Measurements from ENCODE around the gene SGCD.

SGCD gene

DNA sequence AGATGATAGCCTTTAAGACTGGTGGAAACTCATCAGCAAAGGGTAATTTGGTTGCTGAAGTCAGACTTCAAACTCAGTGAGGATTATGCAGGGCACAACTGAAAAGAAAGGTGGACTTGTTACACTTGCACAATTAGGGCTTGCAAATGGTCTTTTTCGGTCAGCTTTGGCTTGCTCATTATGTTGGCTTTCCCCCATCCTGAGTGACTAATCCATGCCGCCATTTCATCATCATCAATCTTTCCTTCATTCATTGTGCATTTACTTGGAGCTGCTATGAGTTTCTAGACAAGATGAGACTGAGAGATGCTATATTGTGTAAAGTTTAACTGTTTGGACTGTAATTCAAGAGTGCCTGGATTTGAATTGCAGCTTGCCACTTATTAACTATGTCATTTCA is 388.3 kb downstream of the SGCD start:
- TF ChIP-seq FOXP2 (optimal IDR thresholded peaks at IDR 0.05; ENCODE audit: borderline replicate concordance, extremely low read depth, extremely low read length, insufficient read depth) (no peak), POLR2AphosphoS5 (IDR thresholded peaks at IDR 0.05; ENCODE audit: low read depth, low read length) (no peak), TAF1 (IDR thresholded peaks at IDR 0.05; ENCODE audit: borderline replicate concordance, insufficient read depth, low read length) (no peak), SIN3A (IDR thresholded peaks at IDR 0.05; ENCODE audit: borderline replicate concordance, insufficient read depth, low read length) (no peak)
- TF ChIP-seq, protein P1, sequence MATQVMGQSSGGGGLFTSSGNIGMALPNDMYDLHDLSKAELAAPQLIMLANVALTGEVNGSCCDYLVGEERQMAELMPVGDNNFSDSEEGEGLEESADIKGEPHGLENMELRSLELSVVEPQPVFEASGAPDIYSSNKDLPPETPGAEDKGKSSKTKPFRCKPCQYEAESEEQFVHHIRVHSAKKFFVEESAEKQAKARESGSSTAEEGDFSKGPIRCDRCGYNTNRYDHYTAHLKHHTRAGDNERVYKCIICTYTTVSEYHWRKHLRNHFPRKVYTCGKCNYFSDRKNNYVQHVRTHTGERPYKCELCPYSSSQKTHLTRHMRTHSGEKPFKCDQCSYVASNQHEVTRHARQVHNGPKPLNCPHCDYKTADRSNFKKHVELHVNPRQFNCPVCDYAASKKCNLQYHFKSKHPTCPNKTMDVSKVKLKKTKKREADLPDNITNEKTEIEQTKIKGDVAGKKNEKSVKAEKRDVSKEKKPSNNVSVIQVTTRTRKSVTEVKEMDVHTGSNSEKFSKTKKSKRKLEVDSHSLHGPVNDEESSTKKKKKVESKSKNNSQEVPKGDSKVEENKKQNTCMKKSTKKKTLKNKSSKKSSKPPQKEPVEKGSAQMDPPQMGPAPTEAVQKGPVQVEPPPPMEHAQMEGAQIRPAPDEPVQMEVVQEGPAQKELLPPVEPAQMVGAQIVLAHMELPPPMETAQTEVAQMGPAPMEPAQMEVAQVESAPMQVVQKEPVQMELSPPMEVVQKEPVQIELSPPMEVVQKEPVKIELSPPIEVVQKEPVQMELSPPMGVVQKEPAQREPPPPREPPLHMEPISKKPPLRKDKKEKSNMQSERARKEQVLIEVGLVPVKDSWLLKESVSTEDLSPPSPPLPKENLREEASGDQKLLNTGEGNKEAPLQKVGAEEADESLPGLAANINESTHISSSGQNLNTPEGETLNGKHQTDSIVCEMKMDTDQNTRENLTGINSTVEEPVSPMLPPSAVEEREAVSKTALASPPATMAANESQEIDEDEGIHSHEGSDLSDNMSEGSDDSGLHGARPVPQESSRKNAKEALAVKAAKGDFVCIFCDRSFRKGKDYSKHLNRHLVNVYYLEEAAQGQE (IDR thresholded peaks at IDR 0.05; ENCODE audit: insufficient read depth in 1 of 2, low read depth in 2 of 2, low read length in 2 of 2): no peak

DNA sequence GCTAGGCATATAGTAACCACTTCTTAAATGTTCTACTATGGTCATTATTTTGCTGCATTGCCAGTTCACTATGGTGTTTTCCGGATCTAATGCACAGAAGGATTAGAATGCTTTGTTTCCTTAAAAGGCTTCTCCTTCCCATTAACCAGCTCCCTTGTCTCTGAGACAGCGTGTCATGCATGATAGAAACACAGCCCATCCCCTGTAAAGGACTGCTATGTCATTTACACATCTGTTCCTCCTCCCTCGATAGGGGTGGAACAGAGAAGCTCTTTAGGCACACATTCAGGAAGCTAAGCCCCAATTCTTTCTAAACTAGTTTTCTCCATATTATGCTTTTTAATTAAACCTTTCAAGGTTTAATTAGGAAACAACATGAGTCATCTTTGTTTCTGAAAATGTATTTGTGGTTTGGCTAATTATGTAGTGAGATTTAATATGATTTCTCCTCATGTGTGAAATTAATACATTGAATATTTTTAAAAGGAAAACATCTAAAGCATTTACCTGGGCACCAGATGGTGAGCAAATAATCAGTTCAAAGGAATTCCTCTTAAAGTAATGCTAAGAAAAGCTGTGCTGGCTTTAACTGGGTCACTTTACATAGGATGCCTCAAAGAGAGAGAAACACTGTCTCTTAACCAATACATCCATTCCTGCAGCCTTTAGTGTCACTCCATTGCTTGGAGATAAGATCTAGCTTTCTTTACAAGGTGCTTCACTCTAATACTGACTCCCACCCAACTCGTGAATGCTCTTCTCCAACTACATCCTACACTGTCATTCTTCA is 389.8 kb downstream of the SGCD start:
- TF ChIP-seq, protein P1 (IDR thresholded peaks at IDR 0.05; ENCODE audit: insufficient read depth in 1 of 2, low read depth in 2 of 2, low read length in 2 of 2): no peak
- TF ChIP-seq FOXP2 (optimal IDR thresholded peaks at IDR 0.05; ENCODE audit: borderline replicate concordance, extremely low read depth, extremely low read length, insufficient read depth) (no peak), POLR2AphosphoS5 (IDR thresholded peaks at IDR 0.05; ENCODE audit: low read depth, low read length) (no peak), SIN3A (IDR thresholded peaks at IDR 0.05; ENCODE audit: borderline replicate concordance, insufficient read depth, low read length) (no peak), TAF1 (IDR thresholded peaks at IDR 0.05; ENCODE audit: borderline replicate concordance, insufficient read depth, low read length) (no peak)

DNA sequence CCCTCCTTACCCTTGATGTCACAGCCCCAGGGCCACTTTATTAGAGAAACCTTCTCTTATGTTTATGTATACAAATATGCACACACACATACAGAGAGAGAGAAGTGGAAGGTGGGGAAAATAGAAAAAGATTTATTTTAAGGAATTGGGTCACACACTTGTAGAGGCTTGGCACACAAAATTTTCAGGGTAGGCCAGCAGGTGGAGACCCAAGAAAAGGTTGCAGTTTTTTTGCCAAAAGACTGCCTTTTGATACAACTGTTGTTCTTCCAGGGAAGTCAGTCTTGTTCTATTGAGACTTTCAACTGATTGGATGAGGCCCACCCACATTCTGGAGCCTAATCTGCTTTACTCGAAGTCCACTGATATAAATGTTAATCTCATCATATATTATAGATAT is 392.0 kb downstream of the SGCD start:
- TF ChIP-seq SIN3A (IDR thresholded peaks at IDR 0.05; ENCODE audit: borderline replicate concordance, insufficient read depth, low read length): no peak
- no peak for TF ChIP-seq POLR2AphosphoS5 (IDR thresholded peaks at IDR 0.05; ENCODE audit: low read depth, low read length)
- TF ChIP-seq TAF1 (IDR thresholded peaks at IDR 0.05; ENCODE audit: borderline replicate concordance, insufficient read depth, low read length): no peak
- TF ChIP-seq, protein P1 (IDR thresholded peaks at IDR 0.05; ENCODE audit: insufficient read depth in 1 of 2, low read depth in 2 of 2, low read length in 2 of 2): no peak

DNA sequence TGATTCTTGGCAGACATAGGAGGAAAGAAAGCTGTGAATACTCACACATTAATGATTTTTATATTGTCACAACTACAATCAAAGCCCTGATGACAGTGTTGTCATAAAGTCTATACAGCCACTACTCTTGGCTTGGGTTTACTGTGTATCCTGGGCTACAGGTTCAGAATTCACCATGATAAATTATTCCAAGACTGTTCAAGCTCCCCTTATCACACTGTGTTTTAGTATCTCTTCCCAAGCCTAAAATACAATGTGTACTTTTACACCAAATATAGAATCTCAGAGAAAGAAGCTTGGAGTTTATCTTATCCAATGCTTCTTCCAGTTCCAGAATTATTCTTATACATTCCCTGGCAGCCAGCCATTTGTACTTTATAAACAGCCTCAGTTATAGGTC is 395.4 kb downstream of the SGCD start:
- no peak for TF ChIP-seq TAF1 (IDR thresholded peaks at IDR 0.05; ENCODE audit: borderline replicate concordance, insufficient read depth, low read length)
- TF ChIP-seq FOXP2 (optimal IDR thresholded peaks at IDR 0.05; ENCODE audit: borderline replicate concordance, extremely low read depth, extremely low read length, insufficient read depth): no peak
- TF ChIP-seq, protein P1 (IDR thresholded peaks at IDR 0.05; ENCODE audit: insufficient read depth in 1 of 2, low read depth in 2 of 2, low read length in 2 of 2): no peak

DNA sequence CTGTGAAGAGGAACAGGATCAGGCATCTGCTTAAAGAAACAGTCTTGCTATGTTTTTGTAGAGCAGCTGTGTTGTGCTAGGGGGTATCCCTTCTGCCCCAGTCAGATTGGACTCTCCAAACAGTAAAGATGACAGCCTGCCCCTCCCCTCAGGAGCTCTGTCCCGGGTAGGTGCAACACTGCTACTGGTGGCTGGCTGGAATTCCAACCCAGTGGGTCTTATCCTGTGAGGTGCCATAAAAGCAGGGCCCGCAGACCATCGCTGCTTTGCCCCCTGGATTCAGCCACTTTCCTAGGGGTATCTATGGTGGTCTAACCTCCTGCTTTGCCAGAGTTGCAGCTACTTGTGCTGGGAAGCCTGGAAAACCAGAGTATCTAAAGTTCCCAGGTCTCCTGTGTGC is 408.5 kb downstream of the SGCD start:
- TF ChIP-seq FOXP2 (optimal IDR thresholded peaks at IDR 0.05; ENCODE audit: borderline replicate concordance, extremely low read depth, extremely low read length, insufficient read depth) (no peak), POLR2AphosphoS5 (IDR thresholded peaks at IDR 0.05; ENCODE audit: low read depth, low read length) (no peak), TAF1 (IDR thresholded peaks at IDR 0.05; ENCODE audit: borderline replicate concordance, insufficient read depth, low read length) (no peak), SIN3A (IDR thresholded peaks at IDR 0.05; ENCODE audit: borderline replicate concordance, insufficient read depth, low read length) (no peak)
- TF ChIP-seq, protein P1 (IDR thresholded peaks at IDR 0.05; ENCODE audit: insufficient read depth in 1 of 2, low read depth in 2 of 2, low read length in 2 of 2): no peak
